Neural cell (in vitro differentiated cells): ENCODE measurements around the gene RMC1. TPM values are rescaled to one million over a fixed set of nuclear protein-coding genes. Genes with fewer than 3 reads are reported as not detected.

Experiments
- H2AFZ ChIP-seq: fragments of 200-600, 300-800 bp; sonication (generic), shearing (Covaris generic); 2 replicates; pipeline ENCODE4 v1.6.0; 2014; ENCODE audit warnings: low read depth, mild to moderate bottlenecking, antibody characterized with exemption, low read length, moderate library complexity
- H3F3A ChIP-seq: fragments of 200-600 bp; shearing (Covaris generic); 2 replicates; pipeline ENCODE4 v1.6.1; 2016; ENCODE audit warnings: mild to moderate bottlenecking, moderate library complexity, mixed read lengths, antibody characterized with exemption, low read length; ENCODE audit not compliant: insufficient read depth, poor library complexity, severe bottlenecking
- H3K27ac ChIP-seq: fragments of 200-600, 300-800 bp; sonication (generic), shearing (Covaris generic); 2 replicates; pipeline ENCODE4 v1.5.1; 2014; ENCODE audit warnings: mild to moderate bottlenecking, low read length, moderate library complexity
- H3K27me3 ChIP-seq: fragments of 300-800, 200-600 bp; sonication (generic), shearing (Covaris generic); 2 replicates; pipeline ENCODE4 v1.6.0; 2014; ENCODE audit warnings: mild to moderate bottlenecking, low read depth, low read length, moderate library complexity; ENCODE audit not compliant: insufficient read depth
- H3K36me3 ChIP-seq: fragments of 300-800, 200-600 bp; sonication (generic), shearing (Covaris generic); 2 replicates; pipeline ENCODE4 v1.5.1; 2014; ENCODE audit warnings: mild to moderate bottlenecking, antibody characterized with exemption, low read length, moderate library complexity; ENCODE audit not compliant: insufficient read depth
- H3K4me2 ChIP-seq: fragments of 300-800, 200-600 bp; sonication (generic), shearing (Covaris generic); 2 replicates; pipeline ENCODE4 v1.6.0; 2014; ENCODE audit warnings: mild to moderate bottlenecking, low read length
- H3K4me3 ChIP-seq: fragments of 300-800, 200-600 bp; sonication (generic), shearing (Covaris generic); 2 replicates; pipeline ENCODE4 v1.5.1; 2014; ENCODE audit warnings: mild to moderate bottlenecking, low read length, moderate library complexity
- H3K79me2 ChIP-seq: fragments of 200-600 bp; shearing (Covaris generic); replicated peaks from 2 replicates; pipeline ENCODE4 v1.6.0; 2014; ENCODE audit warnings: mild to moderate bottlenecking, low read length, moderate library complexity; ENCODE audit not compliant: insufficient read depth
- H3K9ac ChIP-seq: fragments of 300-800, 200-600 bp; sonication (generic), shearing (Covaris generic); 2 replicates; pipeline ENCODE4 v1.6.1; 2016; ENCODE audit warnings: mild to moderate bottlenecking, low read length, mixed read lengths
- H3K9me2 ChIP-seq: fragments of 200-600 bp; shearing (Covaris generic); 2 replicates; pipeline ENCODE4 v1.6.1; 2016; ENCODE audit warnings: mild to moderate bottlenecking, low read length, mixed read lengths; ENCODE audit not compliant: insufficient read depth
- H3K9me3 ChIP-seq: fragments of 200-600, 300-800 bp; sonication (generic), shearing (Covaris generic); 2 replicates; pipeline ENCODE4 v1.6.1; 2016; ENCODE audit warnings: mild to moderate bottlenecking, mixed run types, low read length, moderate library complexity, mixed read lengths
- H4K20me1 ChIP-seq: fragments of 200-600 bp; shearing (Covaris generic); 2 replicates; pipeline ENCODE4 v1.6.1; 2016; ENCODE audit warnings: mild to moderate bottlenecking, mixed run types; ENCODE audit not compliant: insufficient read depth
- EP300 ChIP-seq: fragments of 450-650 bp; conservative IDR thresholded peaks from 2 replicates; pipeline ENCODE4 v1.6.1; 2014; ENCODE audit warnings: antibody characterized with exemption, mild to moderate bottlenecking, moderate library complexity; ENCODE audit not compliant: poor library complexity, severe bottlenecking
- EZH2 ChIP-seq: fragments of 200-600, 300-800 bp; shearing (Covaris generic), sonication (generic); IDR thresholded peaks from 2 replicates; pipeline ENCODE4 v1.6.1; 2014; ENCODE audit warnings: antibody characterized with exemption, low read length, borderline replicate concordance, mild to moderate bottlenecking; ENCODE audit not compliant: insufficient read depth, poor library complexity, severe bottlenecking
- MXI1 ChIP-seq: fragments of 450-650 bp; conservative IDR thresholded peaks from 2 replicates; pipeline ENCODE4 v1.6.1; 2014; ENCODE audit warnings: antibody characterized with exemption, mild to moderate bottlenecking; ENCODE audit not compliant: poor library complexity, severe bottlenecking
- POLR2AphosphoS5 ChIP-seq: IDR thresholded peaks from 2 replicates; pipeline ENCODE4 v1.6.1; 2012
- RAD21 ChIP-seq: fragments of 450-650 bp; conservative IDR thresholded peaks from 2 replicates; pipeline ENCODE4 v1.6.1; 2014; ENCODE audit warnings: antibody characterized with exemption, mild to moderate bottlenecking, moderate library complexity
- SMC3 ChIP-seq: fragments of 450-650 bp; conservative IDR thresholded peaks from 2 replicates; pipeline ENCODE4 v1.6.1; 2014; ENCODE audit warnings: antibody characterized with exemption, mild to moderate bottlenecking, moderate library complexity; ENCODE audit not compliant: poor library complexity
- TAF1 ChIP-seq: IDR thresholded peaks from 2 replicates; pipeline ENCODE4 v1.6.1; 2012; ENCODE audit warnings: low read depth
- polyA plus RNA-seq: library from polyadenylated mRNA; depleted of rRNA; stranded (reverse); fragments of >200 nt; gene quantifications from 2 replicates; pipeline ENCODE4 v1.2.3, GENCODE V29; 2014
- TF ChIP-seq, protein P1 (sequence below): IDR thresholded peaks from 2 replicates; pipeline ENCODE4 v1.6.1; 2012; ENCODE audit warnings: borderline replicate concordance
- TF ChIP-seq, protein P2 (sequence below): fragments of 450-650 bp; IDR thresholded peaks from 2 replicates; pipeline ENCODE4 v1.5.1; 2014; ENCODE audit warnings: antibody characterized with exemption, mild to moderate bottlenecking, moderate library complexity; ENCODE audit not compliant: poor library complexity, severe bottlenecking

RMC1 gene
- polyA plus RNA-seq, 1 donor from 2014 or later = 42.2 TPM

DNA sequence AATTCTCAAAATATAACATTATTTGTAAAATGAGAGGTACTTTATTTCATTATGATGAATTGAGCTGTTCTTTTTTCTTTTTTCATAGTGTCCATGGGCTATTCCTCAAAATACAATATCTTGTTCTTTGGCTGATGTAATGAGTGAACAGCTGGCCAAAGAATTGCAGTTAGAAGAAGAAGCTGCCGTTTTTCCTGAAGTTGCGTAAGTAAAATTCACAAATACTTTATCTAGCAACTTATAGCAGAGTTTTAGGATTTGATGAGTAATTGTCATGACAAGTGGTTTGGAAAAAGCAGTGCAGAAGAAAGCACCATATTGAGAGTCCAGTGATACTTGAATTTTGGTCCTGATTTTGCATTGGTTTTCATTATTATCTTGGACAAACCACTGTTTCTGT lies 40.4 kb upstream of the RMC1 start:
- Histone ChIP-seq H3K27ac (no peak overlapping the region), H3K79me2 (peaks cover 26% of the 10 kb centered on the region), H2AFZ (no peak overlapping the region), H3K36me3 (peaks cover 9% of the 10 kb centered on the region), H3K9ac (no peak overlapping the region), H3K4me3 (no peak overlapping the region), H3K27me3 (no peaks in the 10 kb centered on the region), H3F3A (no peaks in the 10 kb centered on the region), H3K4me2 (no peak overlapping the region), H3K9me3 (no peaks in the 10 kb centered on the region), H3K9me2 (no peaks in the 10 kb centered on the region), H4K20me1 (no peaks in the 10 kb centered on the region)
- no peak for TF ChIP-seq EP300
- TF ChIP-seq RAD21 = no peak
- TF ChIP-seq, protein P1, sequence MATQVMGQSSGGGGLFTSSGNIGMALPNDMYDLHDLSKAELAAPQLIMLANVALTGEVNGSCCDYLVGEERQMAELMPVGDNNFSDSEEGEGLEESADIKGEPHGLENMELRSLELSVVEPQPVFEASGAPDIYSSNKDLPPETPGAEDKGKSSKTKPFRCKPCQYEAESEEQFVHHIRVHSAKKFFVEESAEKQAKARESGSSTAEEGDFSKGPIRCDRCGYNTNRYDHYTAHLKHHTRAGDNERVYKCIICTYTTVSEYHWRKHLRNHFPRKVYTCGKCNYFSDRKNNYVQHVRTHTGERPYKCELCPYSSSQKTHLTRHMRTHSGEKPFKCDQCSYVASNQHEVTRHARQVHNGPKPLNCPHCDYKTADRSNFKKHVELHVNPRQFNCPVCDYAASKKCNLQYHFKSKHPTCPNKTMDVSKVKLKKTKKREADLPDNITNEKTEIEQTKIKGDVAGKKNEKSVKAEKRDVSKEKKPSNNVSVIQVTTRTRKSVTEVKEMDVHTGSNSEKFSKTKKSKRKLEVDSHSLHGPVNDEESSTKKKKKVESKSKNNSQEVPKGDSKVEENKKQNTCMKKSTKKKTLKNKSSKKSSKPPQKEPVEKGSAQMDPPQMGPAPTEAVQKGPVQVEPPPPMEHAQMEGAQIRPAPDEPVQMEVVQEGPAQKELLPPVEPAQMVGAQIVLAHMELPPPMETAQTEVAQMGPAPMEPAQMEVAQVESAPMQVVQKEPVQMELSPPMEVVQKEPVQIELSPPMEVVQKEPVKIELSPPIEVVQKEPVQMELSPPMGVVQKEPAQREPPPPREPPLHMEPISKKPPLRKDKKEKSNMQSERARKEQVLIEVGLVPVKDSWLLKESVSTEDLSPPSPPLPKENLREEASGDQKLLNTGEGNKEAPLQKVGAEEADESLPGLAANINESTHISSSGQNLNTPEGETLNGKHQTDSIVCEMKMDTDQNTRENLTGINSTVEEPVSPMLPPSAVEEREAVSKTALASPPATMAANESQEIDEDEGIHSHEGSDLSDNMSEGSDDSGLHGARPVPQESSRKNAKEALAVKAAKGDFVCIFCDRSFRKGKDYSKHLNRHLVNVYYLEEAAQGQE = no peak
- TF ChIP-seq EZH2 = no peak
- TF ChIP-seq, protein P2, sequence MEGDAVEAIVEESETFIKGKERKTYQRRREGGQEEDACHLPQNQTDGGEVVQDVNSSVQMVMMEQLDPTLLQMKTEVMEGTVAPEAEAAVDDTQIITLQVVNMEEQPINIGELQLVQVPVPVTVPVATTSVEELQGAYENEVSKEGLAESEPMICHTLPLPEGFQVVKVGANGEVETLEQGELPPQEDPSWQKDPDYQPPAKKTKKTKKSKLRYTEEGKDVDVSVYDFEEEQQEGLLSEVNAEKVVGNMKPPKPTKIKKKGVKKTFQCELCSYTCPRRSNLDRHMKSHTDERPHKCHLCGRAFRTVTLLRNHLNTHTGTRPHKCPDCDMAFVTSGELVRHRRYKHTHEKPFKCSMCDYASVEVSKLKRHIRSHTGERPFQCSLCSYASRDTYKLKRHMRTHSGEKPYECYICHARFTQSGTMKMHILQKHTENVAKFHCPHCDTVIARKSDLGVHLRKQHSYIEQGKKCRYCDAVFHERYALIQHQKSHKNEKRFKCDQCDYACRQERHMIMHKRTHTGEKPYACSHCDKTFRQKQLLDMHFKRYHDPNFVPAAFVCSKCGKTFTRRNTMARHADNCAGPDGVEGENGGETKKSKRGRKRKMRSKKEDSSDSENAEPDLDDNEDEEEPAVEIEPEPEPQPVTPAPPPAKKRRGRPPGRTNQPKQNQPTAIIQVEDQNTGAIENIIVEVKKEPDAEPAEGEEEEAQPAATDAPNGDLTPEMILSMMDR = no peak
- TF ChIP-seq MXI1 = no peak
- TF ChIP-seq SMC3 = no peak
- no peak for TF ChIP-seq TAF1
- TF ChIP-seq POLR2AphosphoS5 = no peak

DNA sequence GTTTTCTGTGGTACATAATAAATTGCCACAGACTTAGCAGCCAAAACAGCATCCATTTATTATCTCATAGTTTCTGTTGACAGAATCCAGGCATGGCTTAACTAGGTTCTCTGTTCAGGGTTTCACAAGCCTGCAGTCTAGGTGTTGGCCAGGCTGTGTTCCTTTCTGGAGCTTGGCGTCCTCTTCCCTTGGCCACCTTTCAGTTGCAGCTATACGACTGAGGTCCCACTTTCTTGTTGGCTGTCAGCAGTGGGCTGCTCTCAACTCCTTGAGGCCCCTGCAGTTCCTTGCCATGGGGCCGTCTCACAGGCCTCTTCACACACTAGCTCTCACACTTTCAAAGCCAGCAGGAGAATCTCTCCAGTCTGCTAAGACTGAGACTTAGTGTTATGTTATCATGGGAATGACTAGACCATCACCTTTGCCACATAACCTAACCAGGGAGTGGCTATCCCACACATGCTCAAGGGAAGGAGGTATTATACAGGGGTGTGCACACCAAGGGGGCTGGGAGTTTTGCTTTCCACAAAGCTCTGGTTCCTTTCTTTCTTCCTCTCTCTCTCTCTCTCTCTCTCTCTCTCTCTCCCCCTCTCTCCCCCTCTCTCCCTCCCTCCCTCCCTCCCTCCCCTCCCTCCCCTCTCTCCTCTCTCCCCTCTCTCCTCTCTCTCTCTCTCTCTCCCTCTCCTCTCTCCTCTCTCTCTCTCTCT lies 34.4 kb upstream of the RMC1 start:
- H3K4me3 ChIP-seq = no peak overlapping the region
- TF ChIP-seq, protein P1 = no peak
- TF ChIP-seq EZH2 (no peak), MXI1 (no peak), TAF1 (no peak), RAD21 (no peak), SMC3 (no peak), POLR2AphosphoS5 (no peak), EP300 (no peak)
- TF ChIP-seq, protein P2 = no peak
- no peak overlapping the region for H3K4me2 ChIP-seq
- no peaks in the 10 kb centered on the region for H3K79me2 ChIP-seq
- no peaks in the 10 kb centered on the region for H4K20me1 ChIP-seq
- no peaks in the 10 kb centered on the region for H3K9me2 ChIP-seq
- peaks cover 10% of the 10 kb centered on the region for H3K36me3 ChIP-seq
- no peak overlapping the region for H3K27ac ChIP-seq
- H3F3A ChIP-seq = no peaks in the 10 kb centered on the region
- no peak overlapping the region for H2AFZ ChIP-seq
- H3K9ac ChIP-seq = no peak overlapping the region
- no peaks in the 10 kb centered on the region for H3K27me3 ChIP-seq
- no peaks in the 10 kb centered on the region for H3K9me3 ChIP-seq
